SH-SY5Y (cell line): ENCODE data around the gene SMPX.

Experiments
- GATA2 ChIP-seq: IDR thresholded peaks from 2 replicates; pipeline ENCODE4 v1.6.1; 2011; ENCODE audit warnings: mild to moderate bottlenecking, low read depth, low read length
- GATA3 ChIP-seq: IDR thresholded peaks from 2 replicates; pipeline ENCODE4 v1.6.1; 2011; ENCODE audit warnings: low read depth, mild to moderate bottlenecking, low read length, moderate library complexity

DNA sequence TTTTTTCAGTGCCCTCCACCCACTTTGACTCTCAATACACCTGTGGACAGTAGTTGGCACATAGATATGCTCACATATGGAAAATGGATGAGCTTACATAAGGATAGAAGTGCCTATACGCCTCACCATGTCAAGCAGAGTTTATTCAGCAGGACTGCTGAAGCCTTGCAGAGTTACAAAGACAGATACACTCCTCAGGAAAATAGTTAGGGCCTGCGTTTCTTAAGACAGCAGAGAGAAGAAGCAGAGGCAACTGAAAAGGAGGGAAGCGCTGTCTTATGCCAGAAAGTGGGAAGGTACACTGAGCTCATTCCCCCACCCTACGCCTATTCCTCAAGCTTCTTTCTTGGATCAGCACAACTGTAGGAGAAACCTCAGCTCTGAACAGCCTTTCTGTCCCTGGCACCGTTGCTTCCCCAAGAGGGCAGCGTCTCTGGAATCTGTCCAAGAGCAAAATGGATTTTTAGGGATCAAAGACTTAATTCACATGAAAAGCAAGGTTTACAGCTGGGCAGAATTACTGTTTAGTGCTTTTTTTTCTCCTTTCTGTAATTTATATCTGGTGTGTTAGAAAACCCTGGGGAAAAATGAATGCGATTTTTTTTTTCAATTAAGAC is 44.2 kb upstream of the SMPX start:
- no peak for TF ChIP-seq GATA3
- no peak for TF ChIP-seq GATA2
